ENCODE measurements around the gene TMEM82.

Gene TMEM82

GRCh38 chr1:15731735-15732685 lies 10.3 kb upstream of the TMEM82 start:
- Histone ChIP-seq H3K4me3 (ENCODE audit: low read length) (no peak overlapping the region), H3K9ac (ENCODE audit: low read depth, low read length) (no peak overlapping the region), H3K36me3 (ENCODE audit: insufficient read depth, low read length) (peaks cover 76% of the 10 kb centered on the region), H3K27me3 (ENCODE audit: control insufficient read depth, insufficient read depth, low read length) (no peaks in the 10 kb centered on the region), H3K4me2 (ENCODE audit: low read length) (no peak overlapping the region), H3K4me1 (ENCODE audit: control insufficient read depth, insufficient read depth, low read length) (no peaks in the 10 kb centered on the region), H3K9me3 (replicated peaks; ENCODE audit: low read length) (no peaks in the 10 kb centered on the region)

- Histone ChIP-seq H3K27me3 (ENCODE audit: control insufficient read depth, insufficient read depth, low read length) (no peaks in the 10 kb centered on the region), H3K4me2 (ENCODE audit: low read length) (no peak overlapping the region), H3K9me3 (replicated peaks; ENCODE audit: low read length) (no peaks in the 10 kb centered on the region), H3K4me3 (ENCODE audit: low read length) (no peak overlapping the region), H3K9ac (ENCODE audit: low read depth, low read length) (no peak overlapping the region), H3K4me1 (ENCODE audit: control insufficient read depth, insufficient read depth, low read length) (no peaks in the 10 kb centered on the region), H3K36me3 (ENCODE audit: insufficient read depth, low read length) (peaks cover 69% of the 10 kb centered on the region)
Measured at GRCh38 chr1:15732686-15733081, 9.6 kb upstream of the TMEM82 start.

GRCh38 chr1:15733218-15733725 lies 9.0 kb upstream of the TMEM82 start:
- peaks cover 63% of the 10 kb centered on the region for H3K36me3 ChIP-seq (ENCODE audit: insufficient read depth, low read length)
- no peaks in the 10 kb centered on the region for H3K27me3 ChIP-seq (ENCODE audit: control insufficient read depth, insufficient read depth, low read length)
- H3K9me3 ChIP-seq (replicated peaks; ENCODE audit: low read length) = no peaks in the 10 kb centered on the region
- H3K9ac ChIP-seq (ENCODE audit: low read depth, low read length) = no peak overlapping the region
- no peak overlapping the region for H3K4me3 ChIP-seq (ENCODE audit: low read length)
- no peak overlapping the region for H3K4me2 ChIP-seq (ENCODE audit: low read length)
- no peaks in the 10 kb centered on the region for H3K4me1 ChIP-seq (ENCODE audit: control insufficient read depth, insufficient read depth, low read length)

DNA sequence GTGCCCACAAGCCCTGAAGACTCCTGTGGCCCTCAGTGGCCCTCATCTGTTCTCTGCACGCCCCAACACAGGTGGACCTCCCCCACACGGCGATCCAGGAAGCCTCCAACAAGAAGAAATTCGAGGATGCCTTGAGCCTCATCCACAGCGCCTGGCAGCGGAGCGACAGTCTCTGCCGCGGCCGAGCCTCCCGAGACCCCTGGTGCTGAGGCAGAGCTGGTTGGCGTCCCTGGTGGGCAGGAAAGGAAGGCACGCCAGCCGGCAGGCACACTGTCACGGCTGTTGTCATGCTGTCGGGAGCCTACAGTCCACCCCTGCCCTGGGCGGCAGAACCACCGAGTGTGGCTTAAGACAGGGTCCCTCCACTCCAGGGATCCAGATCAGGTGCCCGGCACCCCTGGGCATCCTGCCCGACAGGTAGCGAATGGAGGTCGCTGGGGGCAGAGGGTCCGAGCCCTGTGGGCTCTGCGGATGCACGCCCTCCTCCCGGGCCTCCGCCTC lies 8.5 kb upstream of the TMEM82 start:
- H3K4me3 ChIP-seq (ENCODE audit: low read length) = no peak overlapping the region
- no peaks in the 10 kb centered on the region for H3K4me1 ChIP-seq (ENCODE audit: control insufficient read depth, insufficient read depth, low read length)
- H3K9me3 ChIP-seq (replicated peaks; ENCODE audit: low read length) = no peaks in the 10 kb centered on the region
- peaks cover 58% of the 10 kb centered on the region for H3K36me3 ChIP-seq (ENCODE audit: insufficient read depth, low read length)
- H3K4me2 ChIP-seq (ENCODE audit: low read length) = no peak overlapping the region
- no peak overlapping the region for H3K9ac ChIP-seq (ENCODE audit: low read depth, low read length)
- no peaks in the 10 kb centered on the region for H3K27me3 ChIP-seq (ENCODE audit: control insufficient read depth, insufficient read depth, low read length)

GRCh38 chr1:15734296-15734695 lies 8.0 kb upstream of the TMEM82 start:
- peaks cover 53% of the 10 kb centered on the region for H3K36me3 ChIP-seq (ENCODE audit: insufficient read depth, low read length)
- H3K9me3 ChIP-seq (replicated peaks; ENCODE audit: low read length) = no peaks in the 10 kb centered on the region
- no peak overlapping the region for H3K4me2 ChIP-seq (ENCODE audit: low read length)
- no peak overlapping the region for H3K4me3 ChIP-seq (ENCODE audit: low read length)
- H3K9ac ChIP-seq (ENCODE audit: low read depth, low read length) = no peak overlapping the region
- H3K27me3 ChIP-seq (ENCODE audit: control insufficient read depth, insufficient read depth, low read length) = no peaks in the 10 kb centered on the region
- H3K4me1 ChIP-seq (ENCODE audit: control insufficient read depth, insufficient read depth, low read length) = no peaks in the 10 kb centered on the region

- Histone ChIP-seq H3K27me3 (ENCODE audit: control insufficient read depth, insufficient read depth, low read length) (no peaks in the 10 kb centered on the region), H3K4me1 (ENCODE audit: control insufficient read depth, insufficient read depth, low read length) (no peaks in the 10 kb centered on the region), H3K4me3 (ENCODE audit: low read length) (no peak overlapping the region), H3K36me3 (ENCODE audit: insufficient read depth, low read length) (peaks cover 49% of the 10 kb centered on the region), H3K9ac (ENCODE audit: low read depth, low read length) (no peak overlapping the region), H3K4me2 (ENCODE audit: low read length) (no peak overlapping the region), H3K9me3 (replicated peaks; ENCODE audit: low read length) (no peaks in the 10 kb centered on the region)
Measured at GRCh38 chr1:15734901-15735300, 7.4 kb upstream of the TMEM82 start.

DNA sequence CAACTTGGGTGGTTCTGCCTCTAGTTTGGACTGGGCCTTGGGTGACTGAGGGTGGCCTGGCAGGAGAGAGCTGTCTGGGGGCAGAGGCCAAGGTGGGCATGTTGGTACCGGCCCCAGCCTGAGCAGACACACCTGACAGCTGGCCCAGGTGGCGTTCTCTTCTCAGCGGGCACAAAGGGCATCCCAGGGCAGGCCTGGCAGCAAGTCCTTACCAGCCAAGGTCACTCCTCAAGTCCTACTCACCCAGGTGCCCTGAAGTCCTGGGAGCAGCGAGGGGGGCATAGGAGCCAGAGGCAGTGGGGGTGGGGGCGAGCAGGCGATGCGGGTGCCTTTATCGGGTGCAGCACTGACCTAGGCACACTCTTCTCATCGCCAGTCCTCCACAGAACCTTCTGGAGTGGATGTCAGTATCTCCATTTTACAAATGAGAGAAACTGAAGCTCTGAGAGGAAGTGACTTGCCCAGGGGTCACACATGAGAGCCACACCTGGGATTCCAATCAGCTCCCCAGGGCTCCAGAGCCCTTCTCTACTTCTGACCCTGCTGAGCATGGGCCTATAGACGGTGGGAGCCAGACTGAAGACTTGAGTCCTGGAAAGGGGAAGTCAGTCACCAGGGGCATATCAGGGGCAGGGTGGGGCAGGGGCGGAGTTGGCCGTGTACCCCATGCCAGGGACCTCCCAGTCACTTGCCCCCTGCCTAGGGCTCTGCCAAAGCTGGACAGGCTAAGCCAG lies 6.8 kb upstream of the TMEM82 start:
- peaks cover 48% of the 10 kb centered on the region for H3K36me3 ChIP-seq (ENCODE audit: insufficient read depth, low read length)
- H3K4me3 ChIP-seq (ENCODE audit: low read length) = no peak overlapping the region
- H3K27me3 ChIP-seq (ENCODE audit: control insufficient read depth, insufficient read depth, low read length) = no peaks in the 10 kb centered on the region
- H3K9ac ChIP-seq (ENCODE audit: low read depth, low read length) = no peak overlapping the region
- no peaks in the 10 kb centered on the region for H3K4me1 ChIP-seq (ENCODE audit: control insufficient read depth, insufficient read depth, low read length)
- no peak overlapping the region for H3K4me2 ChIP-seq (ENCODE audit: low read length)
- H3K9me3 ChIP-seq (replicated peaks; ENCODE audit: low read length) = no peaks in the 10 kb centered on the region

GRCh38 chr1:15736038-15736891 lies 6.0 kb upstream of the TMEM82 start, which contains the start of gene SLC25A34:
TSS of gene SLC25A34 (plus strand) at chr1:15736258. CDS start at chr1:15736486, 228 bp downstream.
- Histone ChIP-seq H3K27me3 (ENCODE audit: control insufficient read depth, insufficient read depth, low read length) (no peaks in the 10 kb centered on the region), H3K4me2 (ENCODE audit: low read length) (no peak within 1 kb of the TSS), H3K4me3 (ENCODE audit: low read length) (no peak within 1 kb of the TSS), H3K4me1 (ENCODE audit: control insufficient read depth, insufficient read depth, low read length) (no peaks in the 10 kb centered on the region), H3K36me3 (ENCODE audit: insufficient read depth, low read length) (peaks cover 40% of the 10 kb centered on the region), H3K9ac (ENCODE audit: low read depth, low read length) (no peak within 1 kb of the TSS), H3K9me3 (replicated peaks; ENCODE audit: low read length) (no peaks in the 10 kb centered on the region)

DNA sequence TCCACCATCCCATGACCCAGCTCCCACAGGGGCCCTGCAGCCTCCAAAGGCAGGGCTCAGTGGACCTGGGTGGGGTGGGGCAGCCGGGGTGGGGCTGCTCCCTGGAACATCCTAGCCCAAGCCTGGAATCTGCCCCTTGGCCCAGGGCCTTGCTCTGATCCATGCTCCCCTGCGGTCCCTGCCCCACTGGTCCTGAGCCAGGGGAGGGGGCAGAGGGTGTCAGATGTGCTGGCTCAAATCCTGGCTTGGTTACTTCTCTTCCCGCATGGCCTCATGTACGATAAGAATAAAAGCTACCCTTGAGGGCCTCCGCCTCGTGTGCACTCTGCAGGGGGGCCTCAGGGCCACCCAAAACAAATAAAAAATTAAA lies 5.4 kb upstream of the TMEM82 start:
- no peak overlapping the region for H3K9ac ChIP-seq (ENCODE audit: low read depth, low read length)
- no peaks in the 10 kb centered on the region for H3K4me1 ChIP-seq (ENCODE audit: control insufficient read depth, insufficient read depth, low read length)
- H3K4me2 ChIP-seq (ENCODE audit: low read length) = no peak overlapping the region
- H3K9me3 ChIP-seq (replicated peaks; ENCODE audit: low read length) = no peaks in the 10 kb centered on the region
- H3K27me3 ChIP-seq (ENCODE audit: control insufficient read depth, insufficient read depth, low read length) = no peaks in the 10 kb centered on the region
- no peak overlapping the region for H3K4me3 ChIP-seq (ENCODE audit: low read length)
- peaks cover 34% of the 10 kb centered on the region for H3K36me3 ChIP-seq (ENCODE audit: insufficient read depth, low read length)

DNA sequence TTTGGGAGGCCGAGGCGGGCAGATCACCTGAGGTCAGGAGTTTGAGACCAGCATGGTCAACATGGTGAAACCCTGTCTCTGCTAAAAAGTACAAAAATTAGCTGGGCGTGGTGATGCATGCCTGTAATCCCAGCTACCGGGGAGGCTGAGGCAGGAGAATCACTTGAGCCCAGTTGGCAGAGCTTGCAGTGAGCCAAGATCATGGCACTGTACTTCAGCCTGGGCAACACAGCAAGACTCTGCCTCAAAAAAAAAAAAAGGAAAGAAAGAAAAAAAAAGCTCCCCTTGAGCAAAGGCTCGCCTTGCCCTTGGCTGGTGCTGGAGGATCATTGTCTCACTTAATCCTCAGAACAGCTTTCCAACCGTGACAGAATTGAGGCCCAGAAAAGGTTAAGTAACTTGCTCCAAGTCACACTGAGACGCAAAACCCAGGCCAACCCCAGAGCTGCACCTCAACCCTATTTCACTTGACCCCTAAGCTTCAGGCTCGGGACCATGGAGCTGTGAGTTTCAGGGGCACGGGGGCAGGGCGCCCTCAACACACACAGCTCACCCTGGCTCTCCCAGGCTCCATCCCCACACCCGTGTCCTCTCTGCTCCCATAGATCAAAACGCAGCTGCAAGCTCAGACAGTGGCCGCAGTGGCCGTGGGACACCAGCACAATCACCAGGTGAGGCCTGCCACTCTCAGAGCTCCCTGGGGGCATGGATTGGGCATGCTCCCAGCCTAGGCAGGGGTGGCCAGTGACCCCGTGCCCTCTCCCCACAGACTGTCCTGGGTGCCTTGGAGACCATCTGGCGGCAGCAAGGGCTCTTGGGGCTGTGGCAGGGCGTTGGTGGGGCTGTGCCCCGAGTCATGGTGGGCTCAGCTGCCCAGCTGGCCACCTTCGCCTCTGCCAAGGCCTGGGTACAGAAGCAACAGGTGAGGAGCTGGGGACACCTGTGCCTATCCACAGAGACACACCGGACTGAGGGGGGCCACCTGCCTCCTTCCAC lies 4.7 kb upstream of the TMEM82 start:
- H3K4me2 ChIP-seq (ENCODE audit: low read length) = no peak overlapping the region
- no peaks in the 10 kb centered on the region for H3K9me3 ChIP-seq (replicated peaks; ENCODE audit: low read length)
- H3K27me3 ChIP-seq (ENCODE audit: control insufficient read depth, insufficient read depth, low read length) = no peaks in the 10 kb centered on the region
- H3K9ac ChIP-seq (ENCODE audit: low read depth, low read length) = no peak overlapping the region
- no peaks in the 10 kb centered on the region for H3K4me1 ChIP-seq (ENCODE audit: control insufficient read depth, insufficient read depth, low read length)
- H3K4me3 ChIP-seq (ENCODE audit: low read length) = no peak overlapping the region
- H3K36me3 ChIP-seq (ENCODE audit: insufficient read depth, low read length) = peaks cover 26% of the 10 kb centered on the region
